ENCODE measurements around the gene KLHL22.
A peak's percentile ranks its signal among the peaks of the same experiment; 100 is the strongest.
"Not testable (repeated sequence)": the region's sequence is repeated elsewhere in the genome, so short reads cannot be mapped to it uniquely, and the experiment has no call there.

The KLHL22 gene

DNA sequence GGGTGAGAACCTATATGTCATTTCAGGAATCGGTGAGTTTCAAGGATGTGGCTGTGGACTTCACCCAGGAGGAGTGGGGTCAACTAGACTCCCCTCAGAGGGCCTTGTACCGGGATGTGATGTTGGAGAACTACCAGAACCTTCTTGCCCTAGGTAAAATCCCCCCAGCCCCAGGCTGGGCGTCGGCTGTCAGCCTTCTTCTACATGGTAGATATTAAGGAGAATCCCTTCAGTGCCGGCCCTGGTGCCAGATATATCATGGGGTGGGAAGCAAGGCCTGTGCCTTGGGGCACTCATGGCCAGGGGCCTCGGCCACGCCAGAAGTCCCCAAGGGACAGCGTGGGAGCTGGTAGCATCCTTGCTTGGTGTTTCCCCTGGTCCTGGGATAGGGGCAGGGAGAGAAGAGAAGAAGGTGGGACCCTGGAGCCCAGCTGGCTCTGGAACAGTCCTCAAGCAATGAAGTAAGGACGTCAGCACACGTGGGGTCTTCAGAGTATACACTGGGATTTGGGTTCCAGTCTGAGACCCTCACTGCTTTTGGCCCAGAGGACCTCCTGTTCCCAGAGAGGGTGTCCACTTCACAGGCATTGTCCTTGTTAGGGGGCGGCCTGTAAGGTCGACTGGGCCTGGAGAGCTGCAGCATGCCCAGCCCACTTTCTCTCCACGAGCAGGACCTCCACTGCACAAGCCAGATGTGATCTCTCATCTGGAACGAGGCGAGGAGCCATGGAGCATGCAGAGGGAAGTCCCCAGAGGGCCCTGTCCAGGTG, 94.8 kb downstream of the KLHL22 start:
- no peak for DNase-seq (ENCODE audit: low spot score)

DNA sequence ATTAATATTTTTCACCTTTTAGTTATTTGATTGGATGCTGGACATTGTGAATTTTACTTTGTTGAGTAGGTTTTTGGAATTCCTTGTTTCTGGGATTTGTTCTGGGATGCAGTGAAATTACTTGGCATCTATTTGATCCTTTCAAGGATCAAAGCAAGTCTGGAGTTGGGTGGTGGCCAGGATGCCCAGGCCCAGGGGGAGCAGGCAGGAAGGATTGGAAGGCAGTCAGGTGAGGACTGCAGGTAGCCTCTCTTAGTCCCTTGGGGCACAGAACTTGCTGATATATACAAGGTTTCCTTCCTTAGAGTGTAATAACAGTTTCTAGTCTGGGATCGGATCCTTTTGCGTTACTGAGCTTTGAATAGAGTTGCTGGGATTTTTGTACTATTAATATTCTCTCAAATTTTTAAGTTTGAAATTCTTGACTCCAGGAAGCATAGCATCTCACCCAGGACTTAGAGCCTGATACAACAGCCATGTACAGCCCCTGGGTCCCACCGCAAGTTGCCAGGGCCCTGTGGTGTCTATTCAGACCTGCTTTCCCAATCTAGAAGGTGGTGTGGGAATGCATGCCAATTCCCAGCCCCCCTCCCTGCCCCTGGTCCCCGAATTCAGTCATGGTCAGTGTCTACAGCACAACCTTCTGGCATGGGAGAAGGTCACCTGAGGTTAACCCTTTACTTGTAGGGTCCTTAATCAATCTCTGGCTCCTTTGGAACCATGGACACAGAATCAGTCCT, 95.6 kb downstream of the KLHL22 start:
- no peak for DNase-seq (ENCODE audit: low spot score)

DNA sequence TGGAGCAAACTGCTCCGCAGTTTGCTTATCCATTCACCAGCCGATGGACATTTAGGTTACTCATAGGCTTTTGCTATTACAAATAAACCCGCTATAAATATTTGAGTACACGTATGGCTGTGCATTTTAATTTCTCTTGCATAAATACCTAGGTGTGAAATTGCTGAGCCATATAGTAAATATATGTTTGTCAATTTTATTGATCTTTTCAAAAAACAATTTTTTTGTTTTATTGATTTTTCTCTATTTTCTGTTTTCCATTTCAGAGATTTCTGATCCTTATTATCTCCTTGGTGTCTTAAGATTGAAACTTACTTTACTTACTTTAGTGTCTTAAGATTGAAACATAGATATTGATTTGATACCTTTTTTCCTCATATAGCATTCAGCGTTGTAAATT, 97.2 kb downstream of the KLHL22 start:
- DNase-seq (ENCODE audit: low spot score) = no peak

DNA sequence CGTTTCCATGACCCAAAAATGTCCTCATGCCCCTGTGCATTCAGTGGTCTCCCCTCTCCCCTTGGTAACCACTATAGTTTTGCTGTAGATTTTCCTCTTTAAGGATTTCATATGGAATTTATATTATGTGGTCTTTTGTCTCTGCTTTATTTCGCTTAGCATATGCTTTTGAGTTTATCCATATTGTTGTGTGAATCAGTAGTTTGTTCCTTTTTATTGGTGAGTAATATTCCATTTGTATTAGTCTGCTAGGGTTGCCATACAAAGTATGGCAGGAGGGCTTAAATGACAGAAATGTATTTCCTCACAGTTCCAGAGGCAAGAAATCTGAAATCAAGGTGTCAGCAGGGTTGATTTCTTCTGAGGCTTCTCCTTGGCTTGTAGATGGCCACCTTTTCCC, 98.1 kb downstream of the KLHL22 start:
- no peak for DNase-seq (ENCODE audit: low spot score)

DNA sequence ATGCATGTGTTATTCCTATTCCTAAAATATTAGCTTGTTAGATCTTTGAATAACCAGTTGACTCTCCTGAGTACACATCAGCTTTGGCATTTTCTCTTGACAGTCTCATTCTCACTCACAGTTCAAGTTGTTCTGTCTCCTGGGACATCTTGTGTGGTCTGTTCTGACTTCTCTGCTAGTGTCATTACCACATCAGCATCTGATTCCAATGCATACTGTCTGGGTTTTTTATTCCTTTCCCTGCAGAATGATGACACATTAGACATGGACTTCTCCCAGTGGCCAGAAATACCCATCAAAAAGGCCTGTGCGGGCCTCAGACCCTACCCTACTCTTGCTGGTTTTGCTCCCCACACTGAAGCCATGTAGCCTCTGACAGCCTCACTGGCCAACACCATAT, 99.0 kb downstream of the KLHL22 start:
- DNase-seq (ENCODE audit: low spot score) = no peak

DNA sequence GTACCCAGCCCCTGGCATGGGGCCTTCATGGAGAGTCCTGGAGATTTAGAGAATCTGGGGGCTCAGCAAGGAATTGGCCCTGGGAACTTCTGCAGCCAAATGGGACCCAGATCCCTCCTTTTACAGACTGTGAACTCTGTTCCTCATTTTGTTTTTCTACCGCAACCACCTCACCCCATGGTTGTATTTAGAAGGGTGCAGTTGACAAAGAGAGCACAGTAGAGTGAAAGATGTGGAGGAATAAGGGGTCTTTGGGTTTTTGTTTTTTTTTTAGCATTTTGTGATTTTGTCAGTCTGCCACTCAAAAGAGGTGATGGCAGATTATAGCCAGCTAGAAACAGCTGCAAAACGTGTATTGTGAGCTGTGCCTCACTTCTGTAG, 99.7 kb downstream of the KLHL22 start:
- DNase-seq (ENCODE audit: low spot score) = no peak

DNA sequence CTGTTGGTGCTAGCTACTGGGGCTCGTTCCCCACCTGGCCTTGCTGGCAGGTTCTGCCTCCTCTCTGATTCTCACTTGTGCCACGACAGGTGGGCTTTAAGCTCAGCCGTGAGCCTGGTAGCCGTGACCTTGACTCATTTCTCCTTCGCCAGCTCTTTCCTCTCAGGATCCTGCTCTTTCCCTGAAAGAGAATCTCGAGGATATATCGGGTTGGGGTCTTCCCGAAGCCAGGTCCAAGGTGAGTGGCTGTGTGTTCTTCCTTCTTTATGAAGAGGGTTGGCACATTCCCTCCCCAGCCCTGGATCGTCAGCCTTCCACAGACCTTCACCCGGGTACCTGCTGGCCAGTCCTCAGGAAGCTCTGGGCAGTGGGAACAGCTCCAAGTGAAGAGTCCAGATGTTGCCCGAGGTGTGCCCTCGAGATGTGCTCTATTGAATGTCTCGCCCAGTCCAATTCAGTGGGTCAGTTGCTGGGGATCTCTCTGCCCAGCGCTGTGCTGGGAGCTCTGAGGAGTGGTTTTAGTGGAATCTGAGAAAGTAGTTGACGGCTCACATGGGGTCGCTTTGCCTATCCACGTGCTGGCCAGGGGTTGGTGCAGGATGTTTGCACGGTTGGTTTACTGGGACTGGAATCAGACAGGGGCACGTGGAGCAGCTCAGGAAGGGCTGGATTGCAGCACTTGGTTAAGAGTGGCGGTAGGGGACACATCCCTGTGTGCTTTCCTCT, 100.3 kb downstream of the KLHL22 start:
- no peak for DNase-seq (ENCODE audit: low spot score)

DNA sequence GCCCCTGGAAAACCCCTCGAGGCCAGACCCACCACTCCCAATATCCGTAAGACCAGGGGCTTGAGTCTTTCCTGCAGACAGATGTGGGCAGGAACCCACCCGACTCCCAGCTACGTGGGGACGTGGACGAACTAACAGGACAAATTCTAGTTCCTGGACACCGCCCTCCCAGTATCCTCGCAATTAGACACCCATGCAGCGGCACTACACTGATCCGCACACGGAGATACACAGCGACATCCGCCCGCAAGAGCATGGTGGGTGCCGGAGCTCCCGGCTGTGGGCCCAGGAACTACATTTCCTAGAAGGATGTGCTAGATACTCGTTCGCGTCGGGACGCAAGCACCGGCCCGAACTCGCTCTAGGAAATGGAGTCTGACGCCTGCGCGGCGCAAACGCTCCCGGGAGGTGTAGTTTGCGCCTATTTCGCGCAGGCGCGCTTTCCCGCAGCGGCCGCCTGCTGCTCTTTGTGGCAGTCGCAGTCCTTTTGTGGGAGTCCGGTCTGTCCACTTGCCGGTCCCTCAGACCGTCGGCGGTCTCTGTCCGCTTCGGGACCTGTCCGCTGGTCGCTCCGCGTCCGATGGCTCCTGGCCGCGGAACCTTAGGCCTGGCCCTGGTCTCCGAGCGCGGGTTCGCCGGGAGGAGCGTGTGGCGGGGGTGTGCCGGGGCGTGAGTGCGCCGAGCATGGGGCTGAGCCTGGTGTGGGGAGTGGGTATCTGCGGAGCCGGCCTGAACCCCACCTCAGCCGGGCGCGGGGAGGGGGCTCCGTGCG, 101.7 kb downstream of the KLHL22 start, which contains the start of gene ZNF74:
TSS of gene ZNF74 (plus strand) at position 447 of the 772 bp plus-strand sequence. CDS start 478 bp downstream, outside the sequence.
- DNase-seq (ENCODE audit: low spot score) = peak; percentile 94

DNA sequence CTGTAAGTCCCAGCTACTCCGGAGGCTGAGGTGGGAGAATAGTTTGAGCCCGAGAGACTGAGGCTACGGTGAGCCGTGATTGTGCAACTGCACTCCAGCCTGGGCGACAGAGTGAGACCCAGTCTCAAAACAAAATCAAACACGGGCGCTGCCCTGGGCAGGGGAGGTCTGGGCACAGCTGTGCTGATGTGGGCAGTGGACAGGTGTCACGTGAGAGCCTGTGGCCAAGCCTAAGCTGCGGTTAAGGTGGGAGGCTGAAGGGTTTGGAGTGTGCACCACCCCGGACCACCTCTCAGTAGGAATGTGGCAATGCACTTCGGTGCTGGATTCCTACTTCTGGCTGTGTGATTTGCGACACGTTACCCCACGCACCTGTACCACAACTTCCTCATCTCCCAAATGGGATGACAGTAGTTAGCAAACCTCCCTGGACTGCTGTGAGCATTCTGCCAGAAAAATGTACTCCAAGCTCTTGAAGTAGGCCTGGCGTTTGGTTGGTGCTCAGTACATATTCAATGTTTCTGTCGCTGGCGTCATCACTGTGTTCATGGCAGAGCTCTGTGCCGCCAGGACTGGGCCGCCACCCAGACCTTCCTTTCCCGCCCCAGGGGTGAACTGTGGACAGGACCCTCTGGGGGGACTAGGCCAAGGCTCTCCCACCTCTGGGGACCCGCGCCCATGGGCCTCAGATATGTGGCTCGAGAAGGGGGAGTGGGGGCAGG, 102.5 kb downstream of the KLHL22 start:
- no peak for DNase-seq (ENCODE audit: low spot score)

DNA sequence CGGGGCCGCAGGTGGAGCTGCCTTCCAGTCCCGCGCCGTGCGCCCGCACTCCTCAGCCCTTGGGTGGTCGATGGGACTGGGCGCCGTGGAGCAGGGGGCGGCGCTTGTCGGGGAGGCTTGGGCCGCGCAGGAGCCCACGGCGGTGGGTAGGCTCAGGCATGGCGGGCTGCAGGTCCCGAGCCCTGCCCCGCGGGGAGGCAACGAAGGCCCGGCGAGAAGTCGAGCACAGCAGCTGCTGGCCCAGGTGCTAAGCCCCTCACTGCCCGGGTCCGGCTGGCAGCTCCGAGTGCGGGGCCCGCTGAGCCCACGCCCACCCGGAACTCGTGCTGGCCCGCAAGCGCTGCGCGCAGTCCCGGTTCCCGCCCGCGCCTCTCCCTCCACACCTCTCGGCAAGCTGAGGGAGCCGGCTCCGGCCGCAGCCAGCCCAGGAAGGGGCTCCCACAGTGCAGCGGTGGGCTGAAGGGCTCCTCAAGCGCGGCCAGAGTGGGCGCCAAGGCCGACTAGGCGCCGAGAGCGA, 103.2 kb downstream of the KLHL22 start:
- not testable (repeated sequence) for DNase-seq (ENCODE audit: low spot score)

Measured in RKO (cell line).